K562 (cell line): Measurements from ENCODE around the gene KAT6B. TPM values are rescaled to one million over a fixed set of nuclear protein-coding genes. Genes with fewer than 3 reads are reported as not detected.

ENCODE experiments used
- ATAC-seq: fragments of 200-7000 bp; cut with Tn5 transposase; 3 replicates; pipeline ENCODE4 v1.9.1; 2020; ENCODE audit warnings: moderate library complexity
- BruUV-seq: library from RNA; stranded (reverse); fragments of 400-500 nt; replicated peaks from 2 replicates; lab custom pipeline; 2021; lab: Mats Ljungman, UMichigan
- CTCF ChIA-PET: fragments of 300-600 bp; formaldehyde crosslinking; extraction: SDS; loops from one replicate; lab custom pipeline; 2021; ENCODE audit warnings: low intra/inter-chr PET ratio; lab: Yijun Ruan, JAX
- POLR2A ChIA-PET: fragments of 300-600, 350-650 bp; sonication (Branson Sonifier 250); formaldehyde crosslinking; extraction: SDS; loops from one replicate; lab custom pipeline; 2021; ENCODE audit warnings: antibody characterized with exemption, inconsistent platforms; lab: Yijun Ruan, JAX
- DNase-seq, 4 experiments: peaks; one replicate each; pipeline versions ENCODE4 v3.0.0 to v3.0.0-alpha.2; 2011 to 2018; ENCODE audit warnings: low spot score in 3 of 4, mixed read lengths in 3 of 4; ENCODE audit errors: extremely low read depth in 1 of 4
- FAIRE-seq: peaks from 2 replicates; lab custom pipeline; 2011; peaks lifted over from hg19 to GRCh38; lab: Jason Lieb, UNC
- H2AFZ ChIP-seq: 2 replicates; pipeline ENCODE4 v1.6.0; 2011; ENCODE audit warnings: low read depth, low read length, control low read depth, inconsistent platforms
- H3K27ac ChIP-seq: fragments of 200-600 bp; 3 replicates; pipeline ENCODE4 v1.8.0; 2011; ENCODE audit warnings: low read depth, mild to moderate bottlenecking, control low read depth, inconsistent platforms, low read length, moderate library complexity, mixed read lengths; ENCODE audit errors: extremely low read depth
- H3K27me3 ChIP-seq, 2 experiments: fragments of 300-600 bp in 1 of 2; 2 replicates in 1 of 2; 3 replicates in 1 of 2; pipeline versions ENCODE4 v1.6.0 to v1.8.0; 2011; ENCODE audit warnings: inconsistent platforms in 2 of 2, low read length in 2 of 2, mild to moderate bottlenecking in 1 of 2, mixed read lengths in 1 of 2, moderate library complexity in 1 of 2; ENCODE audit not compliant: control insufficient read depth in 2 of 2, insufficient read depth in 2 of 2
- H3K36me3 ChIP-seq: fragments of 300-600 bp; 3 replicates; pipeline ENCODE4 v1.8.0; 2011; ENCODE audit warnings: mild to moderate bottlenecking, low read length, inconsistent platforms; ENCODE audit not compliant: control insufficient read depth, insufficient read depth
- H3K4me1 ChIP-seq, 2 experiments: fragments of 200-600 bp in 1 of 2; replicated peaks in 1 of 2; 2 replicates in 1 of 2; 3 replicates in 1 of 2; pipeline versions ENCODE4 v1.5.1 to v1.8.0; 2011; ENCODE audit warnings: inconsistent platforms in 2 of 2, low read length in 2 of 2, mild to moderate bottlenecking in 1 of 2, mixed read lengths in 1 of 2, moderate library complexity in 1 of 2; ENCODE audit not compliant: control insufficient read depth in 2 of 2, insufficient read depth in 2 of 2
- H3K4me2 ChIP-seq: 2 replicates; pipeline ENCODE4 v1.6.1; 2011; ENCODE audit warnings: low read length, control low read depth, inconsistent platforms, mixed read lengths; ENCODE audit not compliant: insufficient read depth
- H3K4me3 ChIP-seq: fragments of 200-600 bp; sonication (generic), shearing (Covaris generic); 2 replicates; pipeline ENCODE4 v1.5.1; 2016; ENCODE audit warnings: control low read depth, inconsistent platforms
- H3K79me2 ChIP-seq: fragments of 200-600 bp; 3 replicates; pipeline ENCODE4 v1.8.0; 2011; ENCODE audit warnings: low read length, inconsistent platforms; ENCODE audit not compliant: control insufficient read depth, insufficient read depth
- H3K9ac ChIP-seq, 2 experiments: 2 replicates each; pipeline versions ENCODE4 v1.6.0 to v1.6.1; 2011; ENCODE audit warnings: low read depth in 2 of 2, low read length in 2 of 2, control low read depth in 1 of 2, inconsistent platforms in 1 of 2, mild to moderate bottlenecking in 1 of 2, mixed read lengths in 1 of 2; ENCODE audit not compliant: insufficient read depth in 1 of 2
- H3K9me1 ChIP-seq: one replicate; pipeline ENCODE4 v1.6.0; 2011; ENCODE audit warnings: inconsistent platforms, mild to moderate bottlenecking, low read length, moderate library complexity; ENCODE audit not compliant: control insufficient read depth, insufficient read depth
- H3K9me3 ChIP-seq: replicated peaks from 2 replicates; pipeline ENCODE4 v1.5.1; 2011; ENCODE audit warnings: low read depth, low read length, inconsistent platforms; ENCODE audit not compliant: control insufficient read depth, insufficient read depth
- H4K20me1 ChIP-seq: replicated peaks from 2 replicates; pipeline ENCODE4 v1.6.1; 2011; ENCODE audit warnings: low read length, inconsistent platforms, mixed read lengths; ENCODE audit not compliant: control insufficient read depth, insufficient read depth
- HNRNPH1 ChIP-seq: fragments of 200-400 bp; formaldehyde crosslinking; optimal IDR thresholded peaks from 2 replicates; pipeline ENCODE3; 2017; ENCODE audit warnings: low read depth, mild to moderate bottlenecking, low read length, moderate library complexity
- NR2C1 ChIP-seq, 2 experiments: fragments of 450-650 bp; IDR thresholded peaks; 2 replicates each; pipeline ENCODE4 v1.6.1; 2017; ENCODE audit warnings: mild to moderate bottlenecking in 2 of 2, antibody characterized with exemption in 1 of 2, inconsistent platforms in 1 of 2, missing compliant biosample characterization in 1 of 2, missing genetic modification characterization in 1 of 2
- PTTG1 ChIP-seq: fragments of 450-650 bp; IDR thresholded peaks from 2 replicates; pipeline ENCODE4 v1.6.1; 2016; ENCODE audit warnings: low read depth, mild to moderate bottlenecking, missing genetic modification characterization, missing compliant biosample characterization
- TRIM25 ChIP-seq: fragments of 450-650 bp; IDR thresholded peaks from 2 replicates; pipeline ENCODE4 v1.7.0; 2016; ENCODE audit warnings: borderline replicate concordance
- WGBS: fragments of 100-300 bp; shearing (Covaris generic); methylation state at CpG from one replicate; pipeline ENCODE4 v1.1.6; 2016; ENCODE audit warnings: low coverage, mixed read lengths; ENCODE audit not compliant: insufficient coverage; ENCODE audit errors: missing lambda C conversion rate; 5-methylcytosine and 5-hydroxymethylcytosine counted together
- in situ Hi-C: fragments of 300-500 bp; cut with MboI; formaldehyde crosslinking; loops from 4 replicates; pipeline ENCODE4 v1.15.0; 2018; ENCODE audit warnings: inconsistent platforms, mixed read lengths
- intact Hi-C: fragments of 100-400 bp; cut with micrococcal nuclease; formaldehyde crosslinking; loops from 2 replicates; pipeline ENCODE4 v1.14.2; 2022
- polyA plus RNA-seq, 8 experiments: library from polyadenylated mRNA; depleted of rRNA in 4 of 8; stranded (reverse) in 5 of 8; unstranded in 3 of 8; fragments of >200 nt; fragmentation: Nextera tagmentation in 2 of 8; fragmentation: Illumina TruSeq in 1 of 8; extraction: Ambion mirVana in 2 of 8; extraction: Trizol in 1 of 8; gene quantifications; 2 replicates each; pipeline versions ENCODE4 v1.2.1 to v1.2.3, GENCODE V29; 2011 to 2014; ENCODE audit warnings: inconsistent platforms in 1 of 8, missing spikeins in 1 of 8
- total RNA-seq, 7 experiments: library from RNA; depleted of rRNA in 6 of 7; stranded (reverse); fragments of >200 nt in 6 of 7; fragmentation: Illumina TruSeq in 2 of 7; extraction: Trizol in 2 of 7; gene quantifications; 2 replicates each; pipeline versions ENCODE4 v1.2.1 to v1.2.3, GENCODE V29; 2011 to 2021; ENCODE audit warnings: low replicate concordance in 1 of 7

Gene KAT6B
- total and polyA plus RNA-seq, 9 of the 15 experiments (the other 6 are each of a cell fraction or from before 2014, with no cell fraction given), result 1.4 to 9.2 (median 6.8) TPM

GRCh38 chr10:75029857-75030256 is 203.5 kb downstream of the KAT6B start (continued):
- TF ChIP-seq HNRNPH1 (no peak), TRIM25 (no peak), PTTG1 (tag) (no peak)

DNA sequence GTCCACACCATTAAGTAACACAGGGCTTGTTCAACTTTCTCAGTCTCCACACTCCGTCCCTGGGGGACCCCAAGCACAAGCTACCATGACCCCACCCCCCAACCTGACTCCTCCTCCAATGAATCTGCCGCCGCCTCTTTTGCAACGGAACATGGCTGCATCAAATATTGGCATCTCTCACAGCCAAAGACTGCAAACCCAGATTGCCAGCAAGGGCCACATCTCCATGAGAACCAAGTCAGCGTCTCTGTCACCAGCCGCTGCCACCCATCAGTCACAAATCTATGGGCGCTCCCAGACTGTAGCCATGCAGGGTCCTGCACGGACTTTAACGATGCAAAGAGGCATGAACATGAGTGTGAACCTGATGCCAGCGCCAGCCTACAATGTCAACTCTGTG is 204.0 kb downstream of the KAT6B start:
- H3K9ac ChIP-seq, result no peak overlapping the region
- H3K4me3 ChIP-seq, result no peak overlapping the region
- H3K9me3 ChIP-seq, result no peaks in the 10 kb centered on the region
- intact Hi-C loops (no loop called here), in situ Hi-C loops (no loop called here)
- H3K4me2 ChIP-seq, result no peak overlapping the region
- peaks cover 0 to 3% of the 10 kb centered on the region in 2 experiments; a peak in 1 of 5 replicates for H3K4me1 ChIP-seq
- no peaks in the 10 kb centered on the region for H3K79me2 ChIP-seq
- no peak for DNase-seq
- H2AFZ ChIP-seq, result no peak overlapping the region
- 0 out of 3 replicates have a peak, but pooled peaks cover under 1% of the 10 kb centered on the region for H3K36me3 ChIP-seq
- no peak for TF ChIP-seq NR2C1 (IDR thresholded peaks at IDR 0.05)
- no peak for TF ChIP-seq NR2C1 (tag; IDR thresholded peaks at IDR 0.05)
- no peaks in the 10 kb centered on the region for H3K9me1 ChIP-seq
- ChIA-PET CTCF (no interaction called here), POLR2A (interaction anchor here (0.6 to 0.9 kb wide), 2 partner anchors 10 to 23 kb away, joined by 3 read pairs; no protein-coding TSS in a partner anchor)
- no peak for FAIRE-seq
- BruUV-seq, result no TSS peak
- WGBS, result 83% methylated on average over 10 of the region's 10 CpGs
- no peak for ATAC-seq
- no peaks in the 10 kb centered on the region for H4K20me1 ChIP-seq
- peaks cover 0 to 3% of the 10 kb centered on the region in 2 experiments; a peak in 2 of 5 replicates for H3K27me3 ChIP-seq
- H3K27ac ChIP-seq, result no peak overlapping the region
